Testis (tissue), 3 donors: ENCODE data around the gene MCTP1. TPM values are rescaled to one million over a fixed set of nuclear protein-coding genes. Genes with fewer than 3 reads are reported as not detected.

Source experiments
- DNase-seq: peaks from one replicate; pipeline ENCODE4 v3.0.0-alpha.2; 2019
- H3K27ac ChIP-seq, 2 donors: fragments of 200-600 bp; sonication (generic); one replicate each; pipeline ENCODE4 v1.5.1; 2019
- H3K27me3 ChIP-seq: fragments of 200-600 bp; sonication (generic); one replicate; pipeline ENCODE4 v1.5.1; 2019
- H3K36me3 ChIP-seq: fragments of 200-600 bp; sonication (generic); one replicate; pipeline ENCODE4 v1.5.1; 2017; ENCODE audit warnings: low read depth; ENCODE audit errors: missing control alignments
- H3K4me1 ChIP-seq: fragments of 200-600 bp; sonication (generic); one replicate; pipeline ENCODE4 v1.5.1; 2019
- H3K4me3 ChIP-seq, 2 donors: fragments of 200-600 bp; sonication (generic); one replicate each; pipeline ENCODE4 v1.5.1; 2017 to 2019
- H3K9me3 ChIP-seq: fragments of 200-600 bp; sonication (generic); one replicate; pipeline ENCODE4 v1.5.1; 2017
- POLR2A ChIP-seq: fragments of 450-650 bp; IDR thresholded peaks from one replicate; pipeline ENCODE4 v1.6.1; 2017; ENCODE audit warnings: antibody characterized with exemption, mild to moderate bottlenecking, moderate library complexity
- WGBS, 2 donors: methylation state at CpG; one replicate each; pipeline ENCODE4 v1.1.5; 2018; 5-methylcytosine and 5-hydroxymethylcytosine counted together
- intact Hi-C: fragments of 100-400 bp; cut with DNase I; formaldehyde crosslinking; loops from one replicate; pipeline ENCODE4 v1.15.1; 2023; ENCODE audit warnings: low total_unique reads
- polyA plus RNA-seq: library from polyadenylated mRNA; stranded (reverse); fragments of 350-450 nt; fragmentation: Illumina TruSeq; extraction: RNeasy Lipid Tissue Mini Kit (QIAGEN cat#74804); gene quantifications from one replicate; pipeline ENCODE4 v1.2.3, GENCODE V29; 2014; ENCODE audit warnings: low read depth, low replicate concordance; ENCODE audit not compliant: insufficient read depth
- total RNA-seq, 2 donors: library from RNA; depleted of rRNA; stranded (reverse); fragments of >200 nt; gene quantifications; one replicate each; pipeline ENCODE4 v1.2.3, GENCODE V29; 2016
- TF ChIP-seq, protein P1 (sequence below), 3 experiments: fragments of 450-650 bp in 2 of 3; fragments of 200-600 bp in 1 of 3; sonication (generic) in 1 of 3; IDR thresholded peaks; one replicate each; pipeline ENCODE4 v1.5.1; 2016 to 2019; ENCODE audit warnings: antibody characterized with exemption in 3 of 3, mild to moderate bottlenecking in 2 of 3, moderate library complexity in 1 of 3

Gene MCTP1
- total and polyA plus RNA-seq, 3 donors from 2014 or later: 7.4 to 15.5 (median 9.7) TPM

- H3K4me1 ChIP-seq: no peaks in the 10 kb centered on the region
- H3K9me3 ChIP-seq: no peaks in the 10 kb centered on the region
- WGBS, 2 donors: 56 to 72% methylated on average over 8 of the region's 8 CpGs
- intact Hi-C loops: no loop called here
- TF ChIP-seq, protein P1, sequence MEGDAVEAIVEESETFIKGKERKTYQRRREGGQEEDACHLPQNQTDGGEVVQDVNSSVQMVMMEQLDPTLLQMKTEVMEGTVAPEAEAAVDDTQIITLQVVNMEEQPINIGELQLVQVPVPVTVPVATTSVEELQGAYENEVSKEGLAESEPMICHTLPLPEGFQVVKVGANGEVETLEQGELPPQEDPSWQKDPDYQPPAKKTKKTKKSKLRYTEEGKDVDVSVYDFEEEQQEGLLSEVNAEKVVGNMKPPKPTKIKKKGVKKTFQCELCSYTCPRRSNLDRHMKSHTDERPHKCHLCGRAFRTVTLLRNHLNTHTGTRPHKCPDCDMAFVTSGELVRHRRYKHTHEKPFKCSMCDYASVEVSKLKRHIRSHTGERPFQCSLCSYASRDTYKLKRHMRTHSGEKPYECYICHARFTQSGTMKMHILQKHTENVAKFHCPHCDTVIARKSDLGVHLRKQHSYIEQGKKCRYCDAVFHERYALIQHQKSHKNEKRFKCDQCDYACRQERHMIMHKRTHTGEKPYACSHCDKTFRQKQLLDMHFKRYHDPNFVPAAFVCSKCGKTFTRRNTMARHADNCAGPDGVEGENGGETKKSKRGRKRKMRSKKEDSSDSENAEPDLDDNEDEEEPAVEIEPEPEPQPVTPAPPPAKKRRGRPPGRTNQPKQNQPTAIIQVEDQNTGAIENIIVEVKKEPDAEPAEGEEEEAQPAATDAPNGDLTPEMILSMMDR (IDR thresholded peaks at IDR 0.05): no peak
- no peak for TF ChIP-seq POLR2A
- H3K27ac ChIP-seq: no peak overlapping the region
- no peaks in the 10 kb centered on the region for H3K27me3 ChIP-seq
- no peak for DNase-seq
- H3K4me3 ChIP-seq: no peak overlapping the region
- H3K36me3 ChIP-seq: no peaks in the 10 kb centered on the region
Observed at GRCh38 chr5:95280401-95281095, 4.3 kb downstream of the MCTP1 start.

DNA sequence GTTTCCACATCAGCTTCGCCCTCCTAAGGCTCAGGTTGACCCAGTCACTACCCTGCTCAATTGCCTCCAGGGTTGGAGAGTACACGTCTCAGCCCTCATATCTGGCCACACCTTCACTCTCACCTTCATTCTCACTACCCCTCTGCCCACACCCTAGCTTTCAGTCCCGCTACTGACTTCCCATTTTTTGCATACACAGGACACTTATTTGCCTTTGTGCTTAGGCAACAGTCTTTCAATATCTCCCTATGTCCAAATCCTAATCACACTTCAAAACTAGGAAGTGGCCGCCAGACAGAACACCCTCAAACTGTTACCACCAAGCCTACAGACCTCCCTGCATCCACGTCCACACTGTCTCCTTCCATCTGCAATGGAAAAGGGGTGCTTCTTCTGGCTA is 10.9 kb downstream of the MCTP1 start:
- no peaks in the 10 kb centered on the region for H3K36me3 ChIP-seq
- intact Hi-C loops: no loop called here
- H3K27ac ChIP-seq: no peak overlapping the region
- TF ChIP-seq, protein P1 (IDR thresholded peaks at IDR 0.05): no peak
- TF ChIP-seq POLR2A: no peak
- no peak overlapping the region for H3K4me3 ChIP-seq
- H3K9me3 ChIP-seq: no peaks in the 10 kb centered on the region
- H3K4me1 ChIP-seq: no peaks in the 10 kb centered on the region
- no peaks in the 10 kb centered on the region for H3K27me3 ChIP-seq
- DNase-seq: no peak
- 75 to 78% methylated on average over 5 of the region's 5 CpGs for WGBS, 2 donors

GRCh38 chr5:95272316-95272929 is 12.5 kb downstream of the MCTP1 start:
- intact Hi-C loops: no loop called here
- Histone ChIP-seq H3K9me3 (no peaks in the 10 kb centered on the region), H3K27me3 (no peaks in the 10 kb centered on the region), H3K4me1 (no peaks in the 10 kb centered on the region), H3K36me3 (no peaks in the 10 kb centered on the region), H3K27ac (no peak overlapping the region), H3K4me3 (no peak overlapping the region)
- no peak for DNase-seq
- no peak for TF ChIP-seq POLR2A

GRCh38 chr5:95262933-95263660 is 21.8 kb downstream of the MCTP1 start:
- no peak for DNase-seq
- no peak overlapping the region for H3K27ac ChIP-seq
- intact Hi-C loops: no loop called here
- 80 to 85% methylated on average over 3 of the region's 3 CpGs for WGBS, 2 donors
- H3K4me3 ChIP-seq: no peak overlapping the region
- H3K36me3 ChIP-seq: no peaks in the 10 kb centered on the region
- no peaks in the 10 kb centered on the region for H3K4me1 ChIP-seq
- H3K27me3 ChIP-seq: no peaks in the 10 kb centered on the region
- no peaks in the 10 kb centered on the region for H3K9me3 ChIP-seq
- TF ChIP-seq, protein P1 (IDR thresholded peaks at IDR 0.05): no peak
- no peak for TF ChIP-seq POLR2A

GRCh38 chr5:95261437-95262175 is 23.3 kb downstream of the MCTP1 start:
- no peaks in the 10 kb centered on the region for H3K36me3 ChIP-seq
- H3K9me3 ChIP-seq: no peaks in the 10 kb centered on the region
- no peak overlapping the region for H3K4me3 ChIP-seq
- no peak overlapping the region for H3K27ac ChIP-seq
- TF ChIP-seq POLR2A: no peak
- TF ChIP-seq, protein P1 (IDR thresholded peaks at IDR 0.05): peak in 1 of 3 experiments; percentile 9
- H3K27me3 ChIP-seq: no peaks in the 10 kb centered on the region
- WGBS, 2 donors: 70 to 78% methylated on average over 4 of the region's 4 CpGs
- H3K4me1 ChIP-seq: no peaks in the 10 kb centered on the region
- intact Hi-C loops: no loop called here
- peak; percentile 32 for DNase-seq
